Activated CD8-positive, alpha-beta memory T cell treated with anti-CD3 and anti-CD28 coated beads for 1 hour (primary cell): ENCODE data around the gene PAOX.

ENCODE experiments used
- DNase-seq, 2 donors: peaks; one replicate each; pipeline ENCODE4 v3.0.0-alpha.2; 2020; ENCODE audit warnings: low read depth in 1 of 2; ENCODE audit errors: extremely low read depth in 1 of 2

PAOX gene

DNA sequence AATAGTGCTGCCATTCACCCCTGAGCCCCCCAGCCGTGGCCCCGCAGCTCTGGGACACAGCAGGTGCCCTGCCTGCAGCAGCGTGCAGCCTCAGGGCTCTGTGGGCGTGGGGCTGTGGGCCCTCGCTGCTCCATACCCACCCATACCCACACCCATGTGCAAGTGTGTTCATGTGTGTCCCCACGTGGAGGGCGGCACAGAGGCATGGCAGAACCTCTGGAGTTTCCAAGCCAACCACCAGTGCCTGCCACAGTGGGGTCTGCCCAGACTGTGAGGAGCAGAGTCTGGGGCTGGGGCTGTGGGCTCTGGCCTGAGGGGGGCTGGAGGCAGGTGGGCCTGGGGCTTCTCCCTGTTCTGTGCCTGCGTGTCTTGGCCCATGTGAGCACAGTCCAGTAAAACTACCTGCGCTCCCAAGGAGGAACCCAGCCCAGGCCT lies 29.5 kb upstream of the PAOX start:
- DNase-seq, result no peak

DNA sequence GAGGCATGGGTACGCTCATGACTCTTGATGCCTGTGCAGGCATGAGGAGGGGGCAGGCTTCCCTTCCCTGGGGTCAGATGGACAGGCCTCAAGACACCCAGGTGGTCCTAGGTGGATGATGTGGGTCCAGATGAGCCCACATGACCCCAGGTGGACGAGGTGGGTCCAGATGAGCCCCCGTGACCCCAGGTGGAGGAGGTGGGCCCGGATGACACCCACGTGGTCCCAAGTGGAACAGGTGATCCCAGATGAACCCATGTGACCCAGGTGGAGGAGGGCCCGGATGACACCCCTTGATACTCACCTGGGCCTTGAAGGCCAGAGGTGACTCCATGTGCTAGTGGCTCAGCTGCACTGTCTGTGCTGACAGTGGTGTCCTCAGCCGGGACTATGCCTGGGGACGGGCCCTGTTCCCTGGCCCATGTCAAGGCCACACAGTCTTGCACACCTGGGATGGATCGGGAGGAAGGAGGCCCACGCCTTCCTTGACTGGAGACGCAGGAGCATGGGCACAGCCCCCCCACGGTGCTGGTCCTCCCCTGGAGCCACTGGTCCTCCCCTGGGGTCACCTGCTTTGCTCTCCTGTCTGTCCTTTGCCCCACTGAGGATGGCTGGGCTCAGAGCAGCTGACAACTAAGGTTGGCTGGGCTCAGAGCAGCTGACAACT lies 28.6 kb upstream of the PAOX start:
- no peak for DNase-seq

DNA sequence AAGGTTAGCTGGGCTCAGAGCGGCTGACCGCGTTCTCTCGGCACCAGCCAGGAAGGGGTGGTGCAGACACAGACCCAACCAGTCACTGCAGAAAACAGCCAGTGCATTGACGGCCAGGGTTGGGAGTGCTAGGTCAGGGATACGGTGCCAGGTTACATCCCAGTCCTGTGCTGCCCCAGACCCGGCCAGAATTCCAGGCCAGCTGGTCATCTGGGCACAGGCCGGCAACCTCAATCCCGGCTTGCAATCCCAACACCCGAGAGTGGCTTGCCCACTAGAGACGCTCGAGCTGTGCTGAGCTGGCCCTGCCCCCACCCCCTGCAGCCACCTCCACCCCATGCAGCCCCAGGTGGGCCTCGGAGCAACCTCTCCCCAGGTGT lies 28.1 kb upstream of the PAOX start:
- DNase-seq, result no peak

DNA sequence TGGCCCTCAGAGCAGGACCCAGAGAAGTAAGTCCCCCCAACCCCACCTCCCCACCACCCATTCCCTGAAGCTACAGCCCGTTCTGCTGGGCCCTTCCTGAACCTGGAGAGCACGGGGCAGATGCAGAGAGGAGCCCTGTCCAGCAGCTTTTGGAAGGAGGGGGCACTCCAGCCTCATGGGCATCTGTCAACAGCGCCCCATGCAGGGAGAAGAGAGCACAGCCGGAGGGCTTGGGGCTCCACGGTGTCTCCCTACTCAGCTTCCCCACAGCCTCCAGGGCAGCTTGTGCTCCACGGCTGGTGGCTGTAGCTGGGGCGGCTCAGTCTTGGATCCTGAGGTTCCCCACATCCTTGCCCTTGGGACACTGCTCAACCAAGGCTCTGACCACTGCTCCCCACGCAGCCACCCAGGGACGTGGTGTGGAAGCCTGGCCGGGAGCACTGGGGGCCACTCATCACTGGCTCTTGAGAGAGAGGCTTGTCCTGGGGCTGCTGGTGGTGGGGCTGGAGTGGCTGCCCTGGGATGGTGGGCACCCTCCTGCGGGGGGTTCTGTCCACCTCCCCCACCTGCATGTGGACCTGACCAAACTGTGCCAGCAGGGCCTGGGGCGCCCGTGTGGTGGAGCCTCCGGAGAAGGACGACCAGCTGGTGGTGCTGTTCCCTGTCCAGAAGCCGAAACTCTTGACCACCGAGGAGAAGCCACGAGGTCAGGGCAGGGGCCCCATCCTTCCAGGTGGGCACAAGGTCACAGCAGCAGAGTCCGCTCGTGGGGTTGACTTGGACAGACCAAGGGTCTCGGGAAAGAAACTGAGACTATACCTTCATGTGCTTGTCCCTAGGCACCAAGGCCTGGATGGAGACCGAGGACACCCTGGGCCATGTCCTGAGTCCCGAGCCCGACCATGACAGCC lies 27.4 kb upstream of the PAOX start:
- no peak for DNase-seq

DNA sequence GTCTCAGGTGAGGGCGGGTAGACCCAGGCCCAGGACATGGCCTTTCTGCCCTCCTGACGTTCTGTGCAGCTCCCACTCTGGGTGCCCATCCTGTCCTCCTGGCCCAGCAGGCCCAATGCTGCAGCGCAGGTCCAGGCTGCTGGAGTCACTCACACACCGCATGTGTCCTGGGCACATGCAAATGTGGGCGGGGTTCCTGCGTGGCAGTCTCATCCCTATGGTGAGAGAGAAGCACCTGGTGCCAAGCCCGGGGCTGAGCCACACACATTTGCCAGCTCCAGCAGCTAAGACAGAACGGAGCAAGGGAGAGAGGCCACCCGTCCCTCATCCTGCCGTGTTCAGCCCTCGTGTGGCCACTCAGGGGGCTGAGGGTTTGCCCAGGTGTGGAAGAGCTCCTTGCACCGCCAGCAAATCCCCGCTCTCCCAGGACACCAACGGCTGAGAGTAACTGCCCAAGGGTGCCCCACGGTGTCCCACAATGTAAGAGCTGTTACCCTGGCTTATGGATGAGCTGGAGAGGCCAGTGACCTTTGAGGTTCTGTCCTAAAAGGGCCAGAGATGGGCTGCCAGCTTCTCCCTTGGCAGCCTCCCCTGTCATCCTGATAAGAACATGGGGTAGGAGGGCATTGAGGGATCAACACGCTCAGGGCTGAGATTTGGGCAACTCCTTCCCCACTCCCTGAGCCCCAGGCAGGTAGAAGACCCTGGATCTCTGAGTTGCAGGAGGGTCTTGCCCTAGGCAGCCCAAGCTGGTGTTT lies 25.7 kb upstream of the PAOX start:
- DNase-seq, result no peak

DNA sequence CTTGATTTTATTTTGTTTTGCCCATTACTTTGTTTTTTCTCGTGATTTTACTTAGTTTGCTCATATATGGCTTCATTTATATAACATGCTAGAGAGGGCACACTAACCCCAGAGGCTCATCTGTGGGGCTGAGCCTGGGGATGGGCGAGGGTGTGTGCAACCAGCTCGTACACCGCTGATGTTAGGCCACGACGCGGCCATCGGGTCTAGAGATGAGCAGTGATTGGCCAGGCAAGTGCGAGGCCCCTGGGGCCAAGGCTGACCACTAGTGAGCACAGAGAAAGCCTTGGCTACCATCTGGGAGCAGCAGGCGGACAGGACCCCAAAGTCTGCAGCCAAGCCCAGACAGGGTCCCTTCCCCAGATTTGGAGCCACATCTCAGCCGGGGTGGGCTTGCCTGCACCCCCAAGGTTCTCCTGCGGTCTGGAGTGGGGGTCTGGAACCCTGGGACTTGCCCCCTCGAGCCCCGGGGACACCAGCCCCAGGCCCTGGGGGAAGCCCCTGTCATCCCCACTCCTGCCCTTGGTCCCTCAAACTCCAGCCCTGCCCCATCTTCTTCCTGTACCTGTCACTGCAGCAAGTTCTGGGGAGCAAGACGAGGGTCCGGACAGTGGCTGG lies 25.0 kb upstream of the PAOX start:
- no peak for DNase-seq

DNA sequence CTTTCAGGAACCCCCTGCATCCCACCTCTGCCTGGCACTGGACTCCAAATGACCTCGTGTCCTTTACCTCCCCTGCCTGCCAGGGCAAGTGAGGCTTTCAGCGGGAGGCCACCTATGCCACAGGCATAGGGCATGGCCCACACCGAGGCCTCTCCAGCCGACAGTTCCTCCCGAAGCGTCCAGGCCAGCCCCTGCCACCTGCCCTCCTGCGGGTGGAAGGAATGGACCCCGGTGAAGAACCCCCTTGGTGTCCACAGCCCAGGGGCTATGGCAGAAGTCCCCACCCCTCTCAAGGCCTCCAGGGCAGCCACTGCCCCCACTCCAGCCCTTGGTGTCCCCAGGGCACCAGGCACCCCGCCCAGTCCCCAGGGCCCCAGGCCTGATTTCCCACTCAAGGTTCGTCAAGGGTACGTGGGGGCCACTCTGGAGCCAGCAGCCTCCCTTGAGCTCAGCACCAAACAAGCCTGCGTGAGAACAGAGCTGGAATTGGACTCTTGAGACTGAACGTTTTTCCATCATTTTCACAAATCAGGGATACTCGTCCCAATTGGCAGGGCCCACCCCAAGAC lies 24.3 kb upstream of the PAOX start:
- no peak for DNase-seq

DNA sequence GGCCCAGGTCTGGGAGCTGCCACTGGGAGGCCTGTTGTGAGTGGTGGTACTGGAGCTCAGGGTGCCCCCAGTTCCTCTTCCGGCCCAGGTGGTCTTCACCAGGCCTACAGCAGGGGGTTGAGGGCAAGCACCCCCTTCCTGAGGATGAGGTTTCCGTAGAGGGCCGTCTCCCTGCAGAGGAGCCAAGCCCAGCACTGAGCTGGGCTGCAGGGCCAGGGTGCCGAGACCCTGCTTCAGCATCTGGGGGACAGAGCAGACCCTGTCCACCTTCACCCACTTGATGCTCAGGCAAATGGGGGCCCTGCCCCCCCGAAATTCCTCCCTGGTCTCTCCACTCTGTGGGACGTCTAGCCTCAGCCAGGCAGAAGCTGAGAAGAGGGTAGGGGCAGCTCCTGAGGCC lies 23.8 kb upstream of the PAOX start:
- no peak for DNase-seq

DNA sequence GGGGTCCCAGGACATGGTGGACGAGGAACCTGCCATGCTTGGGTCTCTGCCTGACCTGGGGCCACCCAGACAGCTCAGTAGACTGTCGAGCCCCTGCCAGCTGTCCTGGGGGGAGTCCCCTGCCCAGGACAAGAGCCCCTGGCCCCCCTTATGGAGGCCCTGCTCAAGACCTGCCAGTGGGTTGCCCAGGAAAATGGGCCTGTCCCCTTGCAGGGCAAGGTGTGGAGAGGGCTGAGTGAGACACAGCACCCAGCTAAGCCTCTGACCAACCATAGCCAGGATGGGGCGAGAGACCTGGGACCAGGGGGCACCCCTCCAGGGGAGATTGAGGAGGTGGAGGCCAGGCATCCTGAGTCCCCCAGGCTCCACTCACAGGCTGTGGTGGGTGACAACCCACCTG lies 23.1 kb upstream of the PAOX start:
- no peak for DNase-seq

DNA sequence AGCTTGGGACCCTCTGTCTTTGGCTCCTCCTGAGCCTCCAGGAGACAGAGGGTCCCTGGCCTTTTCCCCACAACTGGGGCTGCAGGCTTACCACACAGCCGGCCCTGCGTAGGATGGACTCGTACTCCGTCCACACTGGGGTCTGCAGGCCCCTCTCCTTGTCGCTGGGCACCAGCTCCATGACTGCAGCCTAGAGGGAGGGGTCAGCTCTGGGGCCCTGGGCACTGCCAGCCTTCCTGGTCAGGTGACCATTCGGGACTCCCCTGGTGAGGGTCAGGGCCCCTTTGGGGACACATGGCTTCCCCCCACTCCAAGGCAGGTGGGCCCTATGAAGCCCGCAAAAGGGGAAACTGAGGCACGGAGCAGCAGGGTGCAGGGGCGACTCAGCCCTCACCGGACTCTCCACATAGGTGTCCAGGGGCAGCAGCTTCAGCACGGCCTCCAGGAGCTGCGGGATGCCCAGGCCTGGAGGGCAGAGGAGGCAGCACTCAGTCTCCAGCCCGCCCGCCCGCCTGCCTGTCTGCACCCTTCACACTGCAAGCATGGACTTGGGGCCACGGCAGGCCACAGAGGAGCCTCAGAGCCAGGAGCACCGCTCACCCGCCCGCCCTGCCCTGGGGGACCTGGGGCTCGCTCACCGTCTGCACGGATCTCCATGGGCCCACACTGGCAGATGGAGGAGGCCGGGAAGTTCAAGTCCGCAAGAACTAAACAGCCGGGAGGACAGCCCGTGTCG lies 22.3 kb upstream of the PAOX start:
- DNase-seq, result no peak

DNA sequence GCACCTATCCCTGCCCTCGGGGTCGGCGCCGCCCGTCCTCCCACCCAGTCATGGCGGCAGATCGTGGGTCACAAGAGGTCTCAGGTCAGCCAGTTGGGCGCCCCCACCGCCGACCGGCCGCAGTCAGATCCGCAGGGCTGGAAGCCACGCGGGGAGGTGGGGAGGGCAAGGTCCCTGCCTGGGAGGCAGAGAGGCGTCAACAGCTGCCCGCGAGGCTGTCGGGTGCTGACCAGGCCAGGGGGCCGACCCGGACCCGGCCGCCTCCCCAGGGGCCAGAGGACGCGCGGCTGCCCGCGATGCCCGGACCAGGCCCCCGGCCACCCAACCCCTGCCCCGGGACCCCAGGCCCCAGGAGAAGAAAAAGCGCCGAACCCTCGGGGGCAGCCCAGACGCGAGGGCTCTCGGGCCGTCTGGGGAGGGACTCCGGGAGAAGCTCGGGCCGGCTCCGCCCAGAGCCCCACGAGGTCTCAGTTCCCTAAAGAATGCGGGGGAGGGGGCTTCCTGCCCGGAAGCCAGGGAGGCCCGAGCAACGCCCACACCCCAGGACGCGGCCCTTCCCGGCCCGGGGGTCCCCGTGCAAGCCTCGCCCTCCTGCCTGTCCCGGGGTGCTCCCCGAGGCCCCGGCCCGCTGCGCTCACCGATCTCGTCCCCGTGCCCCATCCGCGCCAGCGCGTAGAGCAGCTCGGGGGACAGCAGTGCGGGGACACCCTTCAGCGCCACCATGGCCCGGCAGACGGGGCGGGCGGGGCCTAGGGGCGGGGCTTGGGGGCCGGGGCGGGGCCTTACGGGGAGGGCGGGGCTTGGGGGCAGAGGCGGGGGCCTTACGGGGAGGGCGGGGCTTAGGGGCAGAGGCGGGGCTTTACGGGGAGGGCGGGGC lies 21.5 kb upstream of the PAOX start, which contains the start of gene FUOM:
TSS of gene FUOM (minus strand) at position 735 of the 877 bp plus-strand sequence. CDS start at position 723, 12 bp downstream.
- DNase-seq, result peak in 1 of 2 donors; percentile 47

DNA sequence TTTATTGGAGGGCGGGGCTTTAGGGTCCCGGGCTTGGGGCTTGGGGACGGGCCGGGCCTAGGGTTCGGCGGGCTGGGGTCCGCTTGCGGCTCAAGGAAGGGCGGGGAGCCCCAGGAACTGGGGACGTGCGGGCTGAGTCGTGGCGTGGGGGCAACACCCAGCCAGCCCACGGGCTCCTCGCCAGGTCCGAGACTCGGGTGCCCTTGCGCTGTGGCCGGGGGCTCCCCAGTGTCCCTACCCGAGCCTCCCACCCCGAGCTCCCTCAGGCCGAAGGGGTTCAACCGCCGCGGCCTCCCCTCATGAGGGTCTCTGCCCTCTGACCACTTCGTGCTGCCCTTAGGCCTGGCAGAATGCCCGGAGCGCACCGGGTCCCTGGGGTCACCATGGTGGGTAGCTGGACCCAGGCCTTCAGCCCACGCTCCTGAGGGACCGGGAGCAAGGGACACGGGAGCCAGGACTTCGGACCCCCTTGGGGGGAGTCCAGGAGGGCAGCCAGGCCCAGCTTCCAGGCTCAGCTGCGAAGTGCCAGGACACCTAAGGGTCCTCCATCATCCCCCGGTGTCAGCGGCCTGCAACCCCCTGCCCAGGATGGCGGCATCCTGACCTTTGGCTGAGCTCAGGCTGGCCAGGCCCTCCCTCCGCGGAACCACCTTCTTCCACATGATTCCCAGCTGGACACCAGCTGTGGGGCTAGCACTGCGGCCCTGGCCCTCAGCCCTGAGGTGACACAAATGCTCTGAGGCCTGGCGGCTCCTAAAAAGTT lies 20.7 kb upstream of the PAOX start:
- DNase-seq, result no peak

DNA sequence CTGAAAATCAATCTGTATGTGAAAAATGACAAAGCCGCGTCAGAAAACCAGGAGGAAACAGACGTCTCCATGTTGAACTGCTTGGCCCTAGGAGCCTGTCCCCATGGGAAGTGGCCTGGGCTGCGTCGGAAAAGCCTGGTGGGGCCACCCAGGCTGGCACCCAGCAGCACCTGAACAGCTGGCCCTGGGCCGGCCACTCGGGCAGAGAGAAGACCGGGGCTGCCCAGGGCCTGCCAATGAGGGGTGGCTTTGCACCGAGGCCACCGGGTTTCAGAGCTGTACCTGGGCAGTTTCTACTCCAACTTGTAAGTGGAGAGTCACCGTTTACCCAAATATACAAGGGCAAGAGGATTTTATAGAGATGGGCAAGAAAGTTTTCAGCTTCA lies 20.1 kb upstream of the PAOX start:
- DNase-seq, result no peak

DNA sequence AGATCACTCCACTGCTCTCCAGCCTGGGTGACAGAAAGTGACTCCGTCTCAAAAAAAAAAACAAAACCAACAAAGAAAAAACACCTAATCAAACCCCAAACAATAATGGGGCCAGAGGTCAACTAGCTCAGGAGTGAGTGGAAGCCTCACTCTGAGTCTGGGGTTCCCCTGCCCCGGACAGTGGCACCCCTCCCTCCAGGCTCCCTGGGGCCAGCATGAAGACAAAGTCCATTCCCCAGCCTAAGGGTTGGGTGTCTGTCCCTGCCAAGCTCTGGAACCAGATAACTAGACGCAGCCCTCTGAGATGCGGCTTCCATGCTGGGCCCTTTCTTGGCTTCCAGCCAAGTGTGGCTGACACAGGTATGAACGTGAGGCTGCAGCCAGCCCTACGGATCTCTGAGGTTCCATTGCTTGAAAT lies 19.5 kb upstream of the PAOX start:
- no peak for DNase-seq

DNA sequence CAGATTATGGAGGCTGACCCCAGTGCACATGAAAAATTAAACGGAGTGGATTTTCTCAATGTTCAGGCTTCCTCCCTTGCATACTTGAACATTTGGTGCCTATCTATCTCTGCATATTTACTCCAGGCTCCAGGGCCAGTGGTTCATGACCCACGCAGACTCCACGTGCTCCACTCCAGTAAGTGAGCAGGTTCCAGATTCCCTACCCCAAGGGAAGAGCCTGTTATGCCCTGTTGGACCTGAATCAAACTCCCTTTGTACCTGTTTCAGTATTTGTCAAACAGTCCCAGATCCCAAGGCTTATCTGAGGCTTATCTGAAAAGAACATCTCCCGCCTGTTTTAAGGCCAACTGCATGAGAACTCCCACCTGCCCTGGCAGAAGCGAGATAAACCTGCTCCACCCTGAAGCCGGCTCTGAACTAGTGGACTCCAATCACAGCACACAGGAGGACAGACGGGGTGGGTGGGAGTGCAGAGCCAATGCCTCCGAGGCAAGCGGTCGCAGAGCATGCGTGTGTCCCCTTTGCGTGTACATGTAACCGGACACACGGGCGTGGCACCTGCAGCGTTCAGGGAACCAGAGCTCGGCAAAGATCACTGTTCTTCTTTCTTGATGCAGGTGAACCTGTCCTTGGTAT lies 19.0 kb upstream of the PAOX start:
- no peak for DNase-seq

DNA sequence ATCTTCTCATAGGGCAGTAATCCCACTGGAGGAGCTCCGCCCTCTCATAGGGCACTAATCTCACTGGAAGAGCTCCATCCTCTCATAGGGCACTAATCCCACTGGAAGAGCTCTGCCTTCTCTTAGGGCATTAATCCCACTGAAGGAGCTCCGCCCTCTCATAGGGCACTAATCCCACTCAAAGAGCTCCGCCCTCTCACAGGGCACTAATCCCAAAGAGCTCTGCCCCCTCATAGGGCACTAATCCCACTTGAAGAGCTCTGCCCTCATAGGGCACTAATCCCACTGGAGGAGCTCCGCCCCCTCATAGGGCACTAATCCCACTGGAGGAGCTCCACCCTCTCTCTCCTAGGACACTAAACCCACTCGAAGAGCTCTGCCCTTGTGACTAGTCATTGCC lies 17.8 kb upstream of the PAOX start:
- DNase-seq, result no peak

DNA sequence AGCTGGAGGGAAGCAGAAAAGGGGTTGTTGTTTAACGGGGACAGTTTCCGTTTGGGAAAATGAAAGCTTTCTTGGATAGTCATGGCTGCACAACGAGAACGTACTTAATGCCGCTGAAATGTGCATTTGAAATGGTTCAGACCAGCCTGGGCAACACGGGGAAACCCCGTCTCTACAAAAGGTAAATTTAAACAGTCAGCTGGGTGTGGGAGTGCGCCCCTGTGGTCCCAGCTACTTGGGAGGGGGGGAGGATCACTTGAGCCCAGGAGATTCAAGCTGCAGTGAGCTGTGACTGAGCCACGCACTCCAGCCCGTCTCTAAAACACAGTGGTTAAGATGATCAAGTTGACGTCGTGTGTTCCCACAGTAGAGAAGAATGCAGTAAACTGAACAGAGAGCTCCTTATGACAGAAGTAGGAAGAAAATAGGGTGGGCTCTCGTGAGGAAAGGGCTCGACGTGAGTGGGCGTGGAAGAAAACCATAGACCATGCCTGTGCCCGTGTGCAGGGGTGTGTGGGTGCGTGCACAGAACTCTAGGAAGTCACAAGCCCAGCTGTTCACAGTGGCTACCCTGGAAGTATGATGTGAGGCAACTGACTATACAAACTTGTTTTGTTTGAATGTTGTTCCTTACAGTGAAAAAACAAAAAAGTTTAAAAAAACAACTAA lies 17.2 kb upstream of the PAOX start:
- no peak for DNase-seq
